Central memory CD4-positive, alpha-beta T cell (primary cell): ENCODE results near the gene BLOC1S6.

Experiments
- DNase-seq: peaks from one replicate; pipeline ENCODE4 v3.0.0; 2022

The BLOC1S6 gene

GRCh38 chr15:45588219-45588875, 1.2 kb downstream of the BLOC1S6 start:
- no peak for DNase-seq

- DNase-seq, result no peak
These were observed 2.1 kb downstream of the BLOC1S6 start for GRCh38 chr15:45589256-45589655.

- DNase-seq, result no peak
These were observed 7.1 kb downstream of the BLOC1S6 start for GRCh38 chr15:45594319-45594718.

- DNase-seq, result no peak
These were observed 7.8 kb downstream of the BLOC1S6 start for GRCh38 chr15:45594835-45595530.

GRCh38 chr15:45603881-45604280, 16.7 kb downstream of the BLOC1S6 start:
- no peak for DNase-seq

GRCh38 chr15:45604326-45604725, 17.1 kb downstream of the BLOC1S6 start:
- DNase-seq, result no peak

GRCh38 chr15:45606413-45606812, 19.2 kb downstream of the BLOC1S6 start:
- no peak for DNase-seq

GRCh38 chr15:45606841-45607240, 19.7 kb downstream of the BLOC1S6 start:
- no peak for DNase-seq

- DNase-seq, result no peak
These were observed 24.1 kb downstream of the BLOC1S6 start for GRCh38 chr15:45611305-45611704.

GRCh38 chr15:45612790-45613415, 25.7 kb downstream of the BLOC1S6 start:
- DNase-seq, result no peak

- DNase-seq, result no peak
These were observed 29.7 kb downstream of the BLOC1S6 start for GRCh38 chr15:45616901-45617323.

- no peak for DNase-seq
These were observed 31.6 kb downstream of the BLOC1S6 start for GRCh38 chr15:45618813-45619212.

- DNase-seq, result no peak
These were observed 41.0 kb downstream of the BLOC1S6 start for GRCh38 chr15:45628136-45628535.

- no peak for DNase-seq
These were observed 43.9 kb downstream of the BLOC1S6 start for GRCh38 chr15:45630917-45631691.

GRCh38 chr15:45631776-45632175, 44.6 kb downstream of the BLOC1S6 start:
- DNase-seq, result no peak

- DNase-seq, result peak; percentile 59
These were observed 47.4 kb downstream of the BLOC1S6 start, which contains the start of gene SQOR for GRCh38 chr15:45634432-45635190. Gene SQOR, plus strand, starts transcription at chr15:45635029. Its CDS starts 23,895 bp downstream, at chr15:45658924.

GRCh38 chr15:45635191-45635638, 48.0 kb downstream of the BLOC1S6 start:
- peak; percentile 54 for DNase-seq

GRCh38 chr15:45635763-45636292, 48.6 kb downstream of the BLOC1S6 start:
- no peak for DNase-seq

GRCh38 chr15:45637141-45637540, 50.0 kb downstream of the BLOC1S6 start:
- DNase-seq, result no peak

- peak; percentile 77 for DNase-seq
These were observed 50.4 kb downstream of the BLOC1S6 start for GRCh38 chr15:45637552-45638033.

- no peak for DNase-seq
These were observed 53.4 kb downstream of the BLOC1S6 start for GRCh38 chr15:45640616-45641015.

GRCh38 chr15:45641374-45641781, 54.2 kb downstream of the BLOC1S6 start:
- no peak for DNase-seq
